Ovary (tissue), 3 donors: ENCODE results near the gene TRRAP.

ENCODE experiments used
- CTCF ChIP-seq, 3 donors: fragments of 450-650 bp in 2 of 3; fragments of 200-600 bp in 1 of 3; IDR thresholded peaks; one replicate each; pipeline versions ENCODE4 v1.5.1 to v1.8.0; 2016 to 2022; ENCODE audit warnings: antibody characterized with exemption in 3 of 3, mild to moderate bottlenecking in 1 of 3
- EP300 ChIP-seq: sonication (generic); formaldehyde crosslinking; IDR thresholded peaks from one replicate; pipeline ENCODE4 v1.6.1; 2017; ENCODE audit warnings: antibody characterized with exemption
- POLR2A ChIP-seq: fragments of 450-650 bp; IDR thresholded peaks from one replicate; pipeline ENCODE4 v1.6.1; 2017; ENCODE audit warnings: antibody characterized with exemption, mild to moderate bottlenecking, moderate library complexity
- donor health status: DM: no; HTN: no; CAD: no.

GRCh38 chr7:98985945-98986344 lies 107.6 kb downstream of the TRRAP start:
- TF ChIP-seq CTCF (IDR thresholded peaks at IDR 0.05) = no peak
- TF ChIP-seq POLR2A = no peak
- TF ChIP-seq EP300 = no peak
